CD4-positive, alpha-beta T cell treated with Interleukin-2 at 100 ng/mL for 4 hours (primary cell): ENCODE results near the gene FCSK.
"Not testable (repeated sequence)": the region's sequence is repeated elsewhere in the genome, so short reads cannot be mapped to it uniquely, and the experiment has no call there.

Experiments used
- DNase-seq: peaks from one replicate; pipeline ENCODE4 v3.0.0-alpha.2; 2020; ENCODE audit warnings: low spot score

Gene FCSK

DNA sequence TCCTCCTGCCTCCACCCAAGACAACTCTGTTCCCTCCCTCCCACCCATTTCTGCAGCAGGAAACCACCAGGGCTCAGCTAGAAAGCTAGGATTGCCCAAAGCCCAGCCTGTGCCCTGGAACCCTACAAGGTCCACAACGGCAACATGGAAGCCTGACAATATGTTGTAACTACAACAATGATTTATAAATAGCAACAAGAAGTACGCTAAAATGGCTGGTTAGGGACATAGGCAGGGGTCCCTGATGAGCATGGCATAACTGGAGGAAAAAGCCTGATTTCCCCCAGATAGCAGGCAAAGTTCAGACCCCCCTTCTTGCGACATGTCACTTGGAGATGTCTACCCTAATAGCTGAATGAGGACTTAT is 22.1 kb upstream of the FCSK start:
- DNase-seq: no peak

GRCh38 chr16:70432723-70433457 is 21.5 kb upstream of the FCSK start:
- no peak for DNase-seq

GRCh38 chr16:70433458-70434103 is 20.8 kb upstream of the FCSK start:
- DNase-seq: no peak

DNA sequence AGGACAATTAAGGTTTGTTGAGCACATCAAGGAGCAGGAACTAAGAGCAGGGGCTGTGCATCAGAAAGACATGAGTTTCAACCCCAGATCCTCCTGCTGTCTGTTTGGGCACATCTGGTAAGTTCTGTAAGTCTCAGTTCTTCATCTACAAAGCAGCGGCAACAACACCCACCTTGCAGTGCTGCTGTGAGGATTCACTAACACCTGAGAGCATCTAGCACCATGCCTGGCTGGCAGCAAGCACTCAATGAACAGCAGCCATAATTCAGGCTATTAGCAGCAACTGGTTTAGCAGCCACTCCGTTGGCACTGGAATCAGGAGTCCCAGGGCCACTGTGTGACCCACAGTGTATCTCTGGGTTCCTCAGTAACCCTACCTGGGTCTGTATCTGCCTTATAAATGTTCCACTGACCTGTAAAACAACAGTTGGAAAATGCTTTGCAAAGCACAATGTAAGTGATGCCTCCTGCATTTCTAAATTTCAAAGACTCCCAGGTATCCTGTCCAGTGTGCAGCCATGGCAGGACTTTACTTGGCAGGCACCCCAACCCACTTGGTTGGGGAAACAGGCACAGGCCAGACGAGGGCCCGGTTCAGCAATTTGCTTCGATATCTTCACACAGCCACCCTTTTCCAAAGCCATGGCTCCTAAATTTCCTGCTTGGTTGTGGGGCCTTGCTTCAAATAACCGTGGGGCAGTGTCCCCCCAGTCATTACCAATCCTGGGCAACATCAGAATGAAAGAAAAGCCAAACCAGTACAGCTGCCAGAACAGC is 19.7 kb upstream of the FCSK start:
- DNase-seq: no peak

DNA sequence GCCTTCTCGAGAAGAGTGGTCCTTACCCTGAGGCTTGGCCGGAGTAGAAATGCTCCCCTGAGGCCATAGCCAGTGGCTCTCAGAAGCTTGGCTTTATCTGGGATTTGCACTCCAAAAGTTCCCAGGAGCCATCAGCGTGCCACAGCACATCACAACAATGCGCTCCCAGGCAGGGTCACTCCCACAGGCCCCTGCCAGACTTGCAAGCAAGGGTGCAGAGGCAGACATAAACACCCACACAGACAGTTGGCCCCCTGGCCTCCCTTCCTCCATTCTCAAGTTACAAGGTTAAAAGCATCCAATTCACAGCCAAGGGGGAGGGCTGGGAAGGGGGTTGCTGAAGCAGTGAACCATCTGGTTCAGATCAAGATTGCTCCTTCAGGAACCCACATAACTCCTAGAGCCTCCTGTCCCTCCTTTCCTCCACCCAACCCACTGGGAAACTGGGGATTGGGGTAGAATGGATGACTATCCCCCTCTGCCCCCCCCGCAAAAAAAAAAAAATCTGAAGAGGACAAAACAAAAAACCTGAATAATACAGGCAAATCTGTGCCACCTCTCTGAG is 17.3 kb upstream of the FCSK start:
- DNase-seq: no peak

GRCh38 chr16:70437582-70438557 is 16.5 kb upstream of the FCSK start:
- DNase-seq: no peak

DNA sequence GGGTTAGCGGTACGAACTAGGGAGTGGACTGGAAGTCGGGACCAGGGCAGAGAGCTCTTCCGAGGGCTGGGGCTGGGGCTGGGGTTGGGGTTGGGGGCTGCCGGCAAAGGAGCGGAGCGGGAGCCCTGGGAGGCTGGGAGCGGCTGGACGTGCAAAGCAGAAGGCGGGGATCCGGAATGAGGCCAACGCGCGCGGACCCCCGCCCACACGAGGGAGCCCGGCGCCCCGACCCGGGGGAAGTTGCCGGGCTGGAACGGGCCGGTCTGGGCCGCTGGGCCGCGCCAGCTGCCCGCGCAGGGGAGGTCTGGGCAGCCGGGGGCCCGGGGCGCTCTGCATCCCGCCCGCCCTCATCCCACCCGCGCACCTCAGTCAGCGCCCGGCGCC is 15.8 kb upstream of the FCSK start:
- DNase-seq: no peak

- peak; percentile 94 for DNase-seq
These were observed 15.2 kb upstream of the FCSK start, which contains the start of gene ST3GAL2 for GRCh38 chr16:70438969-70439862. TSS of gene ST3GAL2 (minus strand) at chr16:70439100. CDS start at chr16:70398530, 40,570 bp downstream.

- DNase-seq: no peak
These were observed 14.2 kb upstream of the FCSK start for GRCh38 chr16:70440009-70440692.

GRCh38 chr16:70441406-70441990 is 12.9 kb upstream of the FCSK start:
- DNase-seq: no peak

DNA sequence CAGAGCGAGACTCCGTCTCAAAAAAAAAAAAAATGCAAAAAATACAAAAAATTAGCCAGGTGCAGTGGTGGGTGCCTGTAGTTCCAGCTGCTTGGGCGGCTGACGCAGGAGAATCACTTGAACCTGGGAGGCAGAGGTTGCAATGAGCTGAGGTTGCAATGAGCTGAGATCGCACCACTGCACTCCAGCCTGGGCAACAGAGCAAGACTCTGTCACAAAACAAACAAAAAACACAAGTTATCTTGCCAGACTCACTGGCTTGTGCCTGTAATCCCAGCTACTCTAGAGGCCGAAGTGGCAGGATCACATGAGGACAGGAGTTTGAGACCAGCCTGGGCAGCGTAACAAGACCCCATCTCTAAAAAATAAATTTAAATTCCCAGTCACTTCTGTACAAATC is 12.1 kb upstream of the FCSK start:
- no peak for DNase-seq

DNA sequence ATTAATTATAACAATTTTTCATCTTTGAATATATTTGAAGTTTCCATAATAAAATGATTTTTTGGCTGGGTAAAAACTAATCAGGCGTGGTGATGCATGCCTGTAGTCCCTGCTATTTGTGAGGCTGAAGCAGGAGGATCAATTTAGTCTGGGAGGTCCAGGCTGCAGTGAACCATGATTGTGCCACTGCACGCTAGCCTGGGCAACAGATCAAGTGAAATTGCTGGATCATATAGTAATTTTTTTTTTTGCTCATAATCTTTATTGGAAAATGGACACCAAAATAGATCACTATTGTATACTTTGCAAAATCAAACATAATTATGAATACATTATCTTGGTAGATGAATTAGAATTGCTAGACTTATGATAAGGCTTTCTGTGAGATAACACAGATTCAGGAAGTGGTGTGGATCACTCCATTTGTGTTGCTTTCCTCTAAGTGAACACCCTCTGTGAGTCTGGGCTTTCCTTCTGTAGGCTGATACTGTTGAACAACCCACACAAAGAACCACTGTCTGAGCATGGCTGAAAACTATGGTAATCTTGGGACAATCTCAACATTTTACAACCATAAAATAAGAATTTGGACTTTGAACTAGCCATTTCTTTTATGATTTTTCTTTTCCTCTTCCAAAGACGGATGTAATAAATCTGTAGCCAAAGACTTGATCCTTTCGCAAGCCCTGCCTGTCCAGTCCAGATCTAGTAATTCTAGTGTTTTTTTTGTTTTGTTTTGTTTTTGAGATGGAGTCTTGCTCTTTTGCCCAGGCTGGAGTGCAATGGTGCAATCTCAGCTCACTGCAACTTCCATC is 9.9 kb upstream of the FCSK start:
- no peak for DNase-seq

- no peak for DNase-seq
These were observed 6.3 kb upstream of the FCSK start for GRCh38 chr16:70448075-70448474.

- DNase-seq: not testable (repeated sequence)
These were observed 4.0 kb upstream of the FCSK start for GRCh38 chr16:70450142-70451003.

DNA sequence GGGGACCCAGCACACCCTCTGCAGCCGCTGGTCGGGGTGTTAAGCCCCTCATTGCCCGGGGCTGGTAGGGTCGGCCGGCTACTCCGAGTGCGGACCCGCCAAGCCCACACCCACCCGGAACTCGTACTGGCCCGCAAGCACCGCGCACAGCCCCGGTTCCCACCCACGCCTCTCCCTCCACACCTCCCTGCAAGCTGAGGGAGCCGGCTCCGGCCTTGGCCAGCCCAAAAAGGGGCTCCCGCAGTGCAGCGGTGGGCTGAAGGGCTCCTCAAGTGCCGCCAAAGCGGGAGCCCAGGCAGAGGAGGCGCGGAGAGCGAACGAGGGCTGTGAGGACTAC is 3.4 kb upstream of the FCSK start:
- DNase-seq: not testable (repeated sequence)

DNA sequence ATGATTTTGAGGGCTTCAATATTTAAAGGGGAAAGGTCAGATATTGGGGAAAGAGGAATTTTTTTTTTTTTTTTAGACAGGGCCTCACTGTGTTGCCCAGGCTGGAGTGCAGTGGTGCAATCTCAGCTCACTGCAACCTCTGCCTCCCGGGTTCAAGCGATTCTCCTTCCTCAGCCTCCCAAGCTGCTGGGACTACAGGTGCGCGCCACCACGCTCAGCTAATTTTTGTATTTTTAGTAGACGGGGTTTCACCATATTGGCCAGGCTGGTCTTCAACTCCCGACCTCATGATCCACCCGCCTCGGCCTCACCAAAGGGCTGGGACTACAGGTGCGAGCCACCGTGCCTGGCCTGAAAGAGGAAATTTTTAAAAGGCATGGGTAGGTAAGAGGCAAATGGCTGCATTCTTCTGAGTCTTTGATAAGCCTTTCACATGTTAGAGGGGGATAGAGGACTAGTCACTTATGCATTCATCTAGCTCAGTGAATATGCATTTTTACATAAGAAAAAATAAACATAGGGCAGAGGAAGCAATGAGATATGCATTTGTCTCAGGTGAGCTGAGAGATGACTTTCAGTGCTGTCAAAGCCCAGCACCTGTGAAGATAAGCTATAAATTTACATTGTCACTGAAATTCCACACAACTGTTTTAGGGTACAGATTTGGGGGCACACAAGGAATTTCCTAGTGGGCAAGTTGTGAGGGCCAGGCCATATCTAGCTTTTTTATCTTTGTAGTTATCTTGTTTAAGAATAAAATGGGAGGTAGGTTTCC is 1.1 kb upstream of the FCSK start:
- DNase-seq: no peak

GRCh38 chr16:70453892-70454221 is 538 bp upstream of the FCSK start:
- no peak for DNase-seq
